Measurements from ENCODE around the gene MGST2. TPM values are rescaled to one million over a fixed set of nuclear protein-coding genes. Genes with fewer than 3 reads are reported as not detected.
"Not testable (repeated sequence)": the region's sequence is repeated elsewhere in the genome, so short reads cannot be mapped to it uniquely, and the experiment has no call there.

The MGST2 gene
- total and polyA plus RNA-seq, 5 donors, result 98.1 to 173 (median 121) TPM

DNA sequence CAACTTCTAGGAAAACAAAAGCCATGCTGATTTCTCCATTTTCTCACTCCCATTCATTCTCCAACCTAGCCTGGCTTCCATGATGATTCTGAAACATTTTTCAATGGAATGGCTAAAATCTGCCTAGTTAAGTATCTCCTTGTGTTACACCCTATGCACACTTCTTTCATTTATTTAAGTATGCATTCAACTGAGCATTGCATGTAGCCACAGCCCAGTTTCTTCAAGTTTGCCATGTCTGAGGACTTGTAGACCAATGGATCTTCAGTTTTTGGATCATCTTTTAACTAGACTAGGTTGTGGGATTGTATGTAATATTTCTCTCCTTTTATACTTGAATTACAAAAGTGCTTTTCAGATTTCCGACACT is 35.5 kb upstream of the MGST2 start:
- 96% methylated on average over 1 of the region's 1 CpG for WGBS
- Histone ChIP-seq H3K27ac (ENCODE audit: low read length) (no peak overlapping the region), H3K4me3 (ENCODE audit: low read length) (no peak overlapping the region), H3K4me1 (ENCODE audit: control insufficient read depth, insufficient read depth, low read length) (no peaks in the 10 kb centered on the region), H3K9me3 (ENCODE audit: control insufficient read depth, low read length) (no peaks in the 10 kb centered on the region), H3K27me3 (ENCODE audit: control insufficient read depth, insufficient read depth) (no peaks in the 10 kb centered on the region)
- DNase-seq (no peak), ATAC-seq (no peak)
- intact Hi-C loops (cut with DNase I), result loop anchor here in 2 of 4 donors (5.0 to 10.0 kb wide), 2 partner anchors 133 to 135 kb away; no protein-coding TSS in a partner anchor

DNA sequence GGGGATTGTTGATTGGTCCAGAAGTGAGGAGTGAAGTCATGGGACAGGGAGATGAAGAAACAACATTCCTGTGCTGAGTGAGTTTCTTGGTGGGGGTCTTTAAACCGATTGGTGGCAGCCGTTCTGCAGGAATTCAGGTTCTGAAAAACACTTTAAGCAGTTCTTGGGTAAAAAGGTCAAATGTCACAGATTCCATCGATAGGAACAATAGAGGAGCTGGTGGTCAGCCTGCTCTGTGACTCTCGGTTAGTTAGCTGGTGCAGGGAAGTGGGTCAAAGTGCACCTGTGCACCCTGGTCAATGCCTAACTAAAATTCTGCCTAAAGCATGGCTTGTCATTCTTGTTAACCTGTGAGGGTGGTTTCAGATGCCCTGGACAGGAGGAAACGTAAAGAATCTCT is 34.6 kb upstream of the MGST2 start:
- no peak for ATAC-seq
- no peak for DNase-seq
- no peaks in the 10 kb centered on the region for H3K9me3 ChIP-seq (ENCODE audit: control insufficient read depth, low read length)
- WGBS, result 78% methylated on average over 5 of the region's 5 CpGs
- no peak overlapping the region for H3K27ac ChIP-seq (ENCODE audit: low read length)
- intact Hi-C loops (cut with DNase I), result loop anchor here in 2 of 4 donors (5.0 to 10.0 kb wide), 2 partner anchors 134 to 136 kb away; no protein-coding TSS in a partner anchor
- no peaks in the 10 kb centered on the region for H3K4me1 ChIP-seq (ENCODE audit: control insufficient read depth, insufficient read depth, low read length)
- no peak overlapping the region for H3K4me3 ChIP-seq (ENCODE audit: low read length)
- no peaks in the 10 kb centered on the region for H3K27me3 ChIP-seq (ENCODE audit: control insufficient read depth, insufficient read depth)

DNA sequence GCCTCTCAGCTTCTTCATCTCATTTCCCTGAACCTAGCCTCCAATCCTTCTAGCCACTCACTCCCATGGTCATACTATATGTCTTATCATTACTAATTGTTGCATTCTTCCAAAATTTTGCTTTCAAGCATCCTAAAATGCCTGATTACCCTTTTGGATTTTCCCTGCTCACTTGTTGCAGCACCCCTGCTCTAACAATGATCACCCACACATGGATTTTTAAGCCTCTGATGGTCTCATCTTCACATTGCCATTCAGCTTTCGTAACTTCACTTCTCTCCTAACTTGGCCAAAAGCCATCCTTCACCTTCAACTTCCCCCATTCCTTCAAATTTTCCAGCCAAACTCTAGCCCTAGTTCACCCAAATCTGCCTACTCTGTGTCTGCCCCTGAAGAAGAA is 33.8 kb upstream of the MGST2 start:
- DNase-seq (no peak), ATAC-seq (no peak)
- Histone ChIP-seq H3K27me3 (ENCODE audit: control insufficient read depth, insufficient read depth) (no peaks in the 10 kb centered on the region), H3K9me3 (ENCODE audit: control insufficient read depth, low read length) (no peaks in the 10 kb centered on the region), H3K27ac (ENCODE audit: low read length) (no peak overlapping the region), H3K4me3 (ENCODE audit: low read length) (no peak overlapping the region), H3K4me1 (ENCODE audit: control insufficient read depth, insufficient read depth, low read length) (no peaks in the 10 kb centered on the region)
- WGBS, result 94% methylated on average over 1 of the region's 1 CpG
- intact Hi-C loops (cut with DNase I), result loop anchor here in 2 of 4 donors (5.0 to 10.0 kb wide), 2 partner anchors 134 to 137 kb away; no protein-coding TSS in a partner anchor

GRCh38 chr4:139632739-139633138 is 32.9 kb upstream of the MGST2 start:
- not testable (repeated sequence) for H3K27me3 ChIP-seq (ENCODE audit: control insufficient read depth, insufficient read depth); ATAC-seq; H3K4me1 ChIP-seq (ENCODE audit: control insufficient read depth, insufficient read depth, low read length); DNase-seq; H3K27ac ChIP-seq (ENCODE audit: low read length); H3K9me3 ChIP-seq (ENCODE audit: control insufficient read depth, low read length); H3K4me3 ChIP-seq (ENCODE audit: low read length)
- intact Hi-C loops (cut with DNase I), result loop anchor here in 2 of 4 donors (5.0 to 10.0 kb wide), 2 partner anchors 135 to 138 kb away; no protein-coding TSS in a partner anchor
- 91% methylated on average over 5 of the region's 5 CpGs for WGBS

- H3K4me3 ChIP-seq (ENCODE audit: low read length), result peak overlapping the region; percentile 34
- no peak overlapping the region for H3K27ac ChIP-seq (ENCODE audit: low read length)
- no peaks in the 10 kb centered on the region for H3K27me3 ChIP-seq (ENCODE audit: control insufficient read depth, insufficient read depth)
- intact Hi-C loops (cut with DNase I), result loop anchor here in 2 of 4 donors (5.0 to 10.0 kb wide), 2 partner anchors 136 to 138 kb away; no protein-coding TSS in a partner anchor
- DNase-seq (no peak), ATAC-seq (peak in 1 of 2 donors; percentile 69)
- no peaks in the 10 kb centered on the region for H3K9me3 ChIP-seq (ENCODE audit: control insufficient read depth, low read length)
- WGBS, result 51% methylated on average over 17 of the region's 17 CpGs
- H3K4me1 ChIP-seq (ENCODE audit: control insufficient read depth, insufficient read depth, low read length), result no peaks in the 10 kb centered on the region
Measured at GRCh38 chr4:139633195-139633594, 32.4 kb upstream of the MGST2 start.

DNA sequence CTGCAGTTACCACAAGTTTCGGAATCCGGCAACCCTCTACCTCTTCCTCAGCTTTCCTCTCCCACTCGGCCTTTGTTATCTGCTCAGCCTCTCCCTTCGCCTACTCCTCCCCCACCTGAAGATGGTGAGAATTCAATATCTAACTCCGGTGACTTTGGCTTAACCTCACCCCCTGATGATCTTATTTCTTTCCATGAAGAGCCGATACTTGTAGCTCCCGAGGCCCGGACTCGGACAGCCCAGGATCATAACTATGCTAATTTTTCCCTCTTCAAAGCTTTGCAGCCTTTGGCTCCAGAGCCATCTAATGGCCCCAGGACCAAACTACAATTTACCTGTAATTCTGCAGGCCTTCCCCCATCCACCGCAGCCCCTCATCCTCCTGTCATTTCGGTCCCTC is 32.0 kb upstream of the MGST2 start:
- intact Hi-C loops (cut with DNase I), result loop anchor here in 2 of 4 donors (5.0 to 10.0 kb wide), 2 partner anchors 136 to 139 kb away; no protein-coding TSS in a partner anchor
- H3K27me3 ChIP-seq (ENCODE audit: control insufficient read depth, insufficient read depth), result no peaks in the 10 kb centered on the region
- ATAC-seq (peak; percentile 93 to 94), DNase-seq (peak; percentile 39 to 69 (median 49))
- H3K4me3 ChIP-seq (ENCODE audit: low read length), result peak overlapping the region; percentile 34
- H3K27ac ChIP-seq (ENCODE audit: low read length), result no peak overlapping the region
- H3K4me1 ChIP-seq (ENCODE audit: control insufficient read depth, insufficient read depth, low read length), result no peaks in the 10 kb centered on the region
- H3K9me3 ChIP-seq (ENCODE audit: control insufficient read depth, low read length), result no peaks in the 10 kb centered on the region
- 25% methylated on average over 11 of the region's 11 CpGs for WGBS

DNA sequence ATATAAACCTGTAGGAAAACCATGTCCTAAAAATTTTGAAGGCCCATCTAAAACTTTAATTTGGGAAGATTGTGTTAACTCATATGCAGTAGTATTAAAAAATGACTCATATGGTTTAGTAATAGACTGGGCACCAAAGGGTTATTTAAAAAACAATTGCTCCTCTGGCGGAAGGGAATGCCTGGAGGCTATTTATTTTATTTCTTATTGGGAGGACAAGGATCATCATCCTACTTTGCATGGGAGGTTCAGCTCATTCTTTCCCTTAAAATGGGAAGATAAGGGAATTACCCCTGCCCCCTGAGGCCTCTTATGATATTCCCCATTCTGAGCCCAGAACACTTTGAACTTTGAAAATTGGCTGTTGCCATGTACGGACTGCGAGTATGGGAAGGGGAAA is 29.7 kb upstream of the MGST2 start:
- Histone ChIP-seq H3K9me3 (ENCODE audit: control insufficient read depth, low read length) (no peaks in the 10 kb centered on the region), H3K27me3 (ENCODE audit: control insufficient read depth, insufficient read depth) (no peaks in the 10 kb centered on the region), H3K27ac (ENCODE audit: low read length) (no peak overlapping the region), H3K4me3 (ENCODE audit: low read length) (no peak overlapping the region), H3K4me1 (ENCODE audit: control insufficient read depth, insufficient read depth, low read length) (no peaks in the 10 kb centered on the region)
- no peak for ATAC-seq
- intact Hi-C loops (cut with DNase I), result loop anchor here in 1 of 4 donors (10.0 kb wide), 1 partner anchor 141 kb away; no protein-coding TSS in a partner anchor
- DNase-seq, result no peak
- WGBS, result 70% methylated on average over 3 of the region's 3 CpGs

DNA sequence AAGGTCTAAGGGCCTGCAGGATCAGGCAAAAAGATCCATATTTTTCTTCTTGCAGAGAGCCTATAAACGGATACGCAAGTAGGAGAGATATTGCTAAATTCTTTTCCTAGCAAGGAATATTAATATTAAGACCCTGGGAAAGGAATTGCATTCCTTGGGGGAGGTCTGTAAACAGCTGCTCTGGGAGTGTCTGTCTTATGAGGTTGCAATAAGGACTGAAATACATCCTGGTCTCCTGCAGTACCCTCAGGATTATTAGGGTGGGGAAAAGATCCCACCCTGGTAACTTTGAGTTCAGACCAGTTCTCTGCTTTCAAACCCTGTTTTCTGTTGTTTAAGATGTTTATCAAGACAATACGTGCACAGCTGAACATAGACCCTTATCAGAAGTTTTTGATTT is 27.3 kb upstream of the MGST2 start:
- not testable (repeated sequence) for DNase-seq

GRCh38 chr4:139639654-139640053 is 26.0 kb upstream of the MGST2 start:
- Histone ChIP-seq H3K4me1 (ENCODE audit: control insufficient read depth, insufficient read depth, low read length) (no peaks in the 10 kb centered on the region), H3K27me3 (ENCODE audit: control insufficient read depth, insufficient read depth) (no peaks in the 10 kb centered on the region), H3K27ac (ENCODE audit: low read length) (no peak overlapping the region), H3K9me3 (ENCODE audit: control insufficient read depth, low read length) (no peaks in the 10 kb centered on the region), H3K4me3 (ENCODE audit: low read length) (no peak overlapping the region)
- intact Hi-C loops (cut with DNase I), result loop anchor here in 1 of 4 donors (10.0 kb wide), 1 partner anchor 145 kb away; no protein-coding TSS in a partner anchor
- 90% methylated on average over 5 of the region's 5 CpGs for WGBS
- DNase-seq (no peak), ATAC-seq (no peak)

More for the DNA sequence above, 27.3 kb upstream of the MGST2 start:
- H3K27ac ChIP-seq (ENCODE audit: low read length); ATAC-seq; H3K9me3 ChIP-seq (ENCODE audit: control insufficient read depth, low read length); H3K27me3 ChIP-seq (ENCODE audit: control insufficient read depth, insufficient read depth); H3K4me3 ChIP-seq (ENCODE audit: low read length); H3K4me1 ChIP-seq (ENCODE audit: control insufficient read depth, insufficient read depth, low read length): not testable (repeated sequence)
- 94% methylated on average over 3 of the region's 3 CpGs for WGBS
- intact Hi-C loops (cut with DNase I), result loop anchor here in 1 of 4 donors (10.0 kb wide), 1 partner anchor 144 kb away; no protein-coding TSS in a partner anchor

GRCh38 chr4:139641218-139641617 is 24.4 kb upstream of the MGST2 start:
- H3K27me3 ChIP-seq (ENCODE audit: control insufficient read depth, insufficient read depth), result no peaks in the 10 kb centered on the region
- 81% methylated on average over 2 of the region's 2 CpGs for WGBS

DNA sequence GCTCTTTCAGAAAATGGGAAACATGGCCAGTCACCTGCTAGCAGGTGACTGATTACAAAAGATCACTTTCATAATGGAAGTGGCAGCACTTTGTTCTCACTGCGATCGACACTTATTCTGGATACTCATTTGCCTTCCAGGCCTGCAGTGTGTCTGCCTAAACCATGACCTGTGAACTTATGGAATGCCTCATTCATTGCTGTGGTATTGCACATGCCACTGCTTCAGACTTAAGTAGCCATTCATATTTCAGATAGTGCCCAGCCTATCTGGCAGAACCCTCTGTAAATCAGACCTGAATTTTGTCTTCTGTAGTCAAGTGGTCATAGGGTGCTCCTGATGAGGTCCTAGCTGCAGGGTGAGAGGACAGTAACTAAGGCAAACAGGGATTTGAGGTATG is 23.3 kb upstream of the MGST2 start:
- no peak overlapping the region for H3K27ac ChIP-seq (ENCODE audit: low read length)
- intact Hi-C loops (cut with DNase I), result no loop called here
- DNase-seq, result no peak
- no peaks in the 10 kb centered on the region for H3K9me3 ChIP-seq (ENCODE audit: control insufficient read depth, low read length)
- WGBS, result 55% methylated on average over 2 of the region's 2 CpGs
- H3K27me3 ChIP-seq (ENCODE audit: control insufficient read depth, insufficient read depth), result no peaks in the 10 kb centered on the region
- ATAC-seq, result no peak
- H3K4me3 ChIP-seq (ENCODE audit: low read length), result no peak overlapping the region
- H3K4me1 ChIP-seq (ENCODE audit: control insufficient read depth, insufficient read depth, low read length), result no peaks in the 10 kb centered on the region

More at GRCh38 chr4:139641218-139641617, 24.4 kb upstream of the MGST2 start:
- intact Hi-C loops (cut with DNase I), result no loop called here
- no peak for DNase-seq
- Histone ChIP-seq H3K4me1 (ENCODE audit: control insufficient read depth, insufficient read depth, low read length) (no peaks in the 10 kb centered on the region), H3K4me3 (ENCODE audit: low read length) (no peak overlapping the region), H3K9me3 (ENCODE audit: control insufficient read depth, low read length) (no peaks in the 10 kb centered on the region), H3K27ac (ENCODE audit: low read length) (no peak overlapping the region)
- ATAC-seq, result no peak

Measured in right cardiac atrium (tissue), 5 donors.